GM18907 (cell line): ENCODE data around the gene EPG5.
"Not testable (repeated sequence)": the region's sequence is repeated elsewhere in the genome, so short reads cannot be mapped to it uniquely, and the experiment has no call there.

Experiments
- ATAC-seq: cut with Tn5 transposase; IDR thresholded peaks from one replicate; pipeline ENCODE4 v1.9.1; 2021; ENCODE audit warnings: mild to moderate bottlenecking, moderate library complexity; ENCODE audit not compliant: unreplicated experiment

EPG5 gene, protein sequence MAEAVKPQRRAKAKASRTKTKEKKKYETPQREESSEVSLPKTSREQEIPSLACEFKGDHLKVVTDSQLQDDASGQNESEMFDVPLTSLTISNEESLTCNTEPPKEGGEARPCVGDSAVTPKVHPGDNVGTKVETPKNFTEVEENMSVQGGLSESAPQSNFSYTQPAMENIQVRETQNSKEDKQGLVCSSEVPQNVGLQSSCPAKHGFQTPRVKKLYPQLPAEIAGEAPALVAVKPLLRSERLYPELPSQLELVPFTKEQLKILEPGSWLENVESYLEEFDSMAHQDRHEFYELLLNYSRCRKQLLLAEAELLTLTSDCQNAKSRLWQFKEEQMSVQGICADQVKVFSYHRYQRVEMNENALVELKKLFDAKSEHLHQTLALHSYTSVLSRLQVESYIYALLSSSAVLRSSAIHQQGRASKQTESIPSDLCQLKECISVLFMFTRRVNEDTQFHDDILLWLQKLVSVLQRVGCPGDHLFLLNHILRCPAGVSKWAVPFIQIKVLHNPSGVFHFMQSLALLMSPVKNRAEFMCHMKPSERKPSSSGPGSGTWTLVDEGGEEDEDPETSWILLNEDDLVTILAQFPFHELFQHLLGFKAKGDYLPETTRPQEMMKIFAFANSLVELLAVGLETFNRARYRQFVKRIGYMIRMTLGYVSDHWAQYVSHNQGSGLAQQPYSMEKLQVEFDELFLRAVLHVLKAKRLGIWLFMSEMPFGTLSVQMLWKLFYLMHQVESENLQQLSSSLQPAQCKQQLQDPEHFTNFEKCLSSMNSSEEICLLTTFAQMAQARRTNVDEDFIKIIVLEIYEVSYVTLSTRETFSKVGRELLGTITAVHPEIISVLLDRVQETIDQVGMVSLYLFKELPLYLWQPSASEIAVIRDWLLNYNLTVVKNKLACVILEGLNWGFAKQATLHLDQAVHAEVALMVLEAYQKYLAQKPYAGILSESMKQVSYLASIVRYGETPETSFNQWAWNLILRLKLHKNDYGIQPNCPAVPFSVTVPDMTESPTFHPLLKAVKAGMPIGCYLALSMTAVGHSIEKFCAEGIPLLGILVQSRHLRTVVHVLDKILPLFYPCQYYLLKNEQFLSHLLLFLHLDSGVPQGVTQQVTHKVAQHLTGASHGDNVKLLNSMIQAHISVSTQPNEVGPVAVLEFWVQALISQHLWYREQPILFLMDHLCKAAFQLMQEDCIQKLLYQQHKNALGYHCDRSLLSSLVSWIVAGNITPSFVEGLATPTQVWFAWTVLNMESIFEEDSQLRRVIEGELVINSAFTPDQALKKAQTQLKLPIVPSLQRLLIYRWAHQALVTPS (N-terminal part only)

GRCh38 chr18:45967007-45967706, at the start of gene EPG5:
Gene EPG5, minus strand, starts transcription at chr18:45967329. Its CDS starts 90 bp downstream, at chr18:45967239.
- ATAC-seq: peak; percentile 95

GRCh38 chr18:46013484-46014189, 46.5 kb upstream of the EPG5 start:
- ATAC-seq: peak; percentile 72

DNA sequence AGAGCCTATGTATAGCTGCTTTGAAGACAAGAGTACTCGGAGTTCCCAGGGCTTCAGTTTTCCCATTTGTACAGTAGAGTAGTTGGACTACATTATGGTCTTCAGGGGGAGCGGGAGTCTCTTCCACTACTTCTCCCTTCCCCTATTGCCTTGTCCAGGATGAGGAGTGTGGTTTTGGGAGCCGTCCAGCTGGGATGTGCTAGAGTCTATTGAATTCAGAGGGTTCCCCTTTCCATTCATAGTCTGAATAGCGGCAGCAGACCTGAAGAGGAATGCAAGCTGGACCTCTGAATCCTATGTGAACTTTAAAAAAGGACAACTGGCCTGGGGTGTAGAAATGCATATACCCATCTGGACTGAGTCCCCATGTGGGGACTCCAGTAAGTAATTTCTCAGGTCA, 43.5 kb upstream of the EPG5 start:
- no peak for ATAC-seq

DNA sequence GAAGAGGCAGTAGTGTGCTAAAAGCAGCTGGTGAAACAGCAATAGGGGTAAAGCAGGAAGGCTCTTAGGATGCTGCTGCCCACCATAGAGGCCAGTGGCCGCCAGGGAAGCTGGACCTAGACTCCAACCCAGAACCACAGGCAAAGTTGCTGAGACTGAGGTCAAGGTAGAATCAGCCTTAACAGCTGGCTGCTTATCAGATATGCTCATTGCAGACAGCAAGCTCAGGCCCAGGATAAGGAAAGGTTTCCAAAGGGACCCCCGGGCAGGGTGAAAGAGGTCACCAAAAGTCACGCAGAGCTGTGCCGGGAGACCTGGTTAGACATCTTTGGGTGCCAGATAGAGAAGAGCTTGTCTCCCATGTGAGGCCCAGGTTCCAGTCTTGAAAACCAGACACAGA, 42.9 kb upstream of the EPG5 start:
- ATAC-seq: no peak

DNA sequence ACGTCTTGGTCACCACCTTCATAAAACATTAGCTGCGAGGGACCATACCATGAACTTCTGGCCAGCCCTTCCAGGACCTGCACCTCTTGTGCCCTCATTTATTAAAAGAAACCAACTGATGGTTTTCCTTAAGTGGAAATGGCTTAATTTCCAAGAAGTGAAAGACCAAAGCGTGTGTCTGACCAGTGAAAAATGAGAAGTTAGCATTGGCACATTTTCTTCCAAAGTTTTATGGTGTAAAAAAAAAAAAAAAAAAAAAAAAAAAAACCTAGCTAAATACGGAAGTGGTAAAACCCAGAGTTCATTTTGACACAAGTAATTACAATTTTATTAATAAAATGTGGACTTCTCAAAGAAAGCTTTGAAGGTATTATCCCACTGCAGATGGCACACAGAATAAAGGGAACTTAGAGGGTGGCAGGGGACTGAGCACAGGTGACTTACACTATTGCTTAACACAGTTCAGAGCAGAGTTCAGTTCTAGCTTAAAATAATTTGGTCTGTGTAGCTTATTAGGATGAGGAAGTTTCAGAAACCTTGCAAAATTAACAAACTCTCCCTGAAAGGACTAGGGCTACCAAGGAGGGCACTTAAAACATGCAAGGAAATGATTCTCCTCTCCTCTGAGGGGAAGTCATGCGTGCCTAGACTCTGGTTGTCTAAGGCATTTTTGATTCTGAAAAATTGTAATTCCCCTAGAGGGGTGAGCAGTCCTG, 42.2 kb upstream of the EPG5 start:
- no peak for ATAC-seq

DNA sequence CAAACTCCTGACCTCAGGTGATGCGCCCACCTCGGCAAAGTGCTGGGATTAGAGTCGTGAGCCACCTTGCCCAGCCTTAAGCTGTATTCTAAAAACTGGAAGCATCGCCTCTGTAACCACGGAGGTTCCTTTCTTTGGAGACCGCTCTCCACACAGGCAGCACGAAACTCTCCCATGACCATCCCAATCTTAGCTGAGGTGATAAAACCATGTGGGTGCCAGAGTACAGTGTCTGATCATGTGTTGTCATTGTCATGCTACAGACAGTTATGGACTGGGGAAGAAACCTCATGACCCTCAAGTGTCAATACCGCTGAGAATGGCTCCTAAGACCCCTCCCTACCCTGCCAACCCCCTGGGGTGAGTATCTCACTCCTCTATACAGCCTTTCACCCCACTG, 41.4 kb upstream of the EPG5 start:
- ATAC-seq: no peak

DNA sequence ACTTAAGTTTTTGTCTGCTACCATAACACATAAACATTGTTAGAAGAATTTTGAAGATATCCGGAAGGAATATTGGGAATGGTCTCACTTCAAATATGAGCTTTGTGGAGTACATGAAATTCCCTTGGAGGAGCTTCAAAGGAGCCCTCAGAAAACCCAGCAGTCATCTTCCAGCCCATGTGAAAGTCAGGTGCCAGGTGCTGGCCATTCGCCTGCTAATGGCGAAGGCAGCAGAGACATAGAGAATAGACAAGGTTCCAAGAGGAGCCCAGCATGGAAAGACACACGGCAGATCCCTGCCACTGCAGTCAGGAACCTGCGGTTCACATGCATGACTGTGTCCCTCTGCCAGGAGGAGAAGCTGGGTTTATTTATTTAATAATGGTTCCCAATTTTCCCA, 40.0 kb upstream of the EPG5 start:
- ATAC-seq: no peak

GRCh38 chr18:46002934-46003333, 35.8 kb upstream of the EPG5 start:
- ATAC-seq: no peak

- no peak for ATAC-seq
Measured at GRCh38 chr18:46001892-46002291, 34.8 kb upstream of the EPG5 start.

DNA sequence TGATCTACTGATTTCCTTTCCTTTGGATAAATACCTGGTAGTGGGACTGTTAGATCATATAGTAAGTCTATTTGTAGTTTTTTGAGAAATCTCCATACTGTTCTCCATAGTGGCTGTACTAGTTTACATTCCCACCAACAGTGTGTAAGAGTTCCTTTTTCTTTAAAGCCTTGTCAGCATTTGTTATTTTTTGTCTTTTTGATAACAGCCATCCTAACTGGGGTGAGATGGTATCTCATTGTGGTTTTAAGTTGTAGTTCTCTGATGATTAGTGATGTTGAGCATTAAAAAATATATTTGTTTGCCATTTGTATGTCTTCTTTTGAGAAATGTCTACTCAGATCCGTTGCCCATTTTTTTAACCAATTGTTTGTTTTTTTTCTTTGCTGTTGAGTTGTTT, 33.9 kb upstream of the EPG5 start:
- no peak for ATAC-seq

DNA sequence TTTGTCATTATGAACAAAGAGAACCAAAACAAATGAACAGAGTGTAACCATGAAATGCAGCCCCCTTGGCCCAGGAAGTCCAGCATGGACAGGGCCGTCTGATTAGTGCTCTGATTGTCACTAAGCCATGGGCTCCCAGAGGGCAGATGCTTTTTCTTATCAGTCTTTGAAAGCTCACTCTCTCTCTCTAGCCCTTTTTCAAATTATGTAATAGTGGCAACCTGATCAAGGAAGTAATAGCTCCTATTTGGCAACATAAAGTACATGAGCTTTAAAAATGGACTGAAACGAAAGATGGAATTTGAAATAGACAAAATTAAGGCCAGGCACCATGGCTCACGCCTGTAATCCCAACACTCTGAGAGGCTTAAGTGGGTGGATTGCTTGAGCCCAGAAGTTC, 32.4 kb upstream of the EPG5 start:
- no peak for ATAC-seq

- no peak for ATAC-seq
Measured at GRCh38 chr18:45998244-45998643, 31.1 kb upstream of the EPG5 start.

GRCh38 chr18:45997700-45998151, 30.6 kb upstream of the EPG5 start:
- ATAC-seq: no peak

DNA sequence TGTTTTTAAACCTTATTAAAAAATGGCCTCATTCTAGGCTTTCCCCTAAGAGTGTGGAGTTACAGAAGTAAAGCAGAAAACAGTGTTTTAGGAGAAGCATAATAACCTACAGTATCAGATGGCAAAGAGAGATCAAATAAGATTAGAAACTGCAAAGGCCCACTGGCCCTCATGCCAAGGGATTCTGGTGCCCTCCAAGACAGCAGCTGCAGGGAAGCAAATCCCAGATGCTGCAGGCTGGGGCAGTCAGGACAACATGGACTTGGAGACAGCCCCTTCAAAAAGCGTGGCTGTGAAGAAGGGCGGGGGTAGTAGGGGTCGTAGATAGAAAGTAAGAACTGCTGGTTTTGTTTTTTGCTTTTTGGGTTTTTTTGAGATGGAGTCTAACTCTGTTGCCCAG, 28.3 kb upstream of the EPG5 start:
- ATAC-seq: no peak

- no peak for ATAC-seq
Measured at GRCh38 chr18:45993438-45993837, 26.3 kb upstream of the EPG5 start.

DNA sequence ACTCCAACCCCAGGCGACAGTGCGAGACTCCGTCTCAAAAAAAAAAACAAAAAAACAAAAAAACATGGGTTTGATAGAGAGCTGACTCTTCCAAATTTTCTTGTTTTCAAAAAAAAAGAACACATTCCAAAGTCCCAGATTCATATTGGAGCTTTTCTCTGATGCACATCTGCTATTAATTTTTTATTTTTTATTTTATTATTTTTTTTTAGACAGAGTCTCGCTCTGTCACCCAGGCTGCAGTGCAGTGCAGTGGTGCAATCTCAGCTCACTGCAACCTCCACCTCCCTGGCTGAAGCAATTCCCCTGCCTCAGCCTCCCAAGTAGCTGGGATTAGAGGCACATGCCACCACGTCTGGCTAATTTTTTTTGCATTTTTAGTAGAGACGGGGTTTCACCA, 25.4 kb upstream of the EPG5 start:
- not testable (repeated sequence) for ATAC-seq

DNA sequence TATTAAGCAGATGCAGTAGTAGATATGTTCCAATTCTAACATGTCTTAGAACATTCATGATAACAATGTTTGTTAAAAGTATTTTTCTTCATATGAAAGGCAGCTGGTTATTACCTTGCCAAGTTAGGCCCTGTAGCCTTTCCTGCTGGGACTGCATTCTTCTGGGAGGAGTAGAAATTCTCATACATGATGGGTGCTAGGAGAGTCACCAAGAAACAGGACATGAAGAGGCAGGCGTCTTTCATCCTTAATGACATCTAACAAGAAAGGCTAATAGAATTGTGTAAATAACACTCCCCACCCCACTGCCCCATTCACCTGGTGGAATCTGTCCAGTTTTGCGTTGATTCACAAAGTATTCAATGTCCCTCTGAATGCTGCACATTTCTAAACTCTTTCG, 24.7 kb upstream of the EPG5 start:
- ATAC-seq: no peak

- no peak for ATAC-seq
Measured at GRCh38 chr18:45984546-45985235, 17.6 kb upstream of the EPG5 start.

- no peak for ATAC-seq
Measured at GRCh38 chr18:45981821-45982220, 14.7 kb upstream of the EPG5 start.
